Cardiac fibroblast (primary cell): ENCODE data around the gene LRRC34.

Experiments
- DNase-seq, 2 donors: peaks; one replicate each; pipeline versions ENCODE4 v3.0.0 to v3.0.0-alpha.2; 2010; ENCODE audit warnings: low read depth in 2 of 2
- H3K4me3 ChIP-seq, 2 donors: replicated peaks in 1 of 2; 1 replicate in 1 of 2; 2 replicates in 1 of 2; pipeline ENCODE4 v1.5.1; 2011; ENCODE audit warnings: low read depth in 2 of 2, low read length in 2 of 2, mild to moderate bottlenecking in 2 of 2, moderate library complexity in 1 of 2
- CTCF ChIP-seq: IDR thresholded peaks from one replicate; pipeline ENCODE4 v1.5.1; 2011; ENCODE audit warnings: low read depth, mild to moderate bottlenecking, low read length, inconsistent platforms

LRRC34 gene

GRCh38 chr3:169755488-169755887 lies 57.2 kb downstream of the LRRC34 start:
- H3K4me3 ChIP-seq: no peak overlapping the region
- DNase-seq: no peak
- no peak for TF ChIP-seq CTCF

- no peak for DNase-seq
- H3K4me3 ChIP-seq: no peak overlapping the region
- no peak for TF ChIP-seq CTCF
Measured at GRCh38 chr3:169754711-169755110, 58.0 kb downstream of the LRRC34 start.

GRCh38 chr3:169751875-169752274 lies 60.8 kb downstream of the LRRC34 start:
- DNase-seq: no peak
- TF ChIP-seq CTCF: no peak
- H3K4me3 ChIP-seq: no peak overlapping the region

- no peak for TF ChIP-seq CTCF
- no peak overlapping the region for H3K4me3 ChIP-seq
- DNase-seq: no peak
Measured at GRCh38 chr3:169750665-169751064, 62.0 kb downstream of the LRRC34 start.

- no peak for DNase-seq
- no peak overlapping the region for H3K4me3 ChIP-seq
- TF ChIP-seq CTCF: no peak
Measured at GRCh38 chr3:169748670-169749069, 64.0 kb downstream of the LRRC34 start.

- DNase-seq: no peak
- no peak for TF ChIP-seq CTCF
Measured at GRCh38 chr3:169746924-169747323, 65.8 kb downstream of the LRRC34 start.

GRCh38 chr3:169744366-169745054 lies 68.2 kb downstream of the LRRC34 start:
- no peak overlapping the region for H3K4me3 ChIP-seq
- peak; percentile 44 to 68 for DNase-seq
- TF ChIP-seq CTCF: peak; percentile 31

More at GRCh38 chr3:169746924-169747323, 65.8 kb downstream of the LRRC34 start:
- no peak overlapping the region for H3K4me3 ChIP-seq
